ENCODE measurements around the gene SCYL1. TPM values are rescaled to one million over a fixed set of nuclear protein-coding genes. Genes with fewer than 3 reads are reported as not detected.

The SCYL1 gene
- total RNA-seq: 47.6 TPM

DNA sequence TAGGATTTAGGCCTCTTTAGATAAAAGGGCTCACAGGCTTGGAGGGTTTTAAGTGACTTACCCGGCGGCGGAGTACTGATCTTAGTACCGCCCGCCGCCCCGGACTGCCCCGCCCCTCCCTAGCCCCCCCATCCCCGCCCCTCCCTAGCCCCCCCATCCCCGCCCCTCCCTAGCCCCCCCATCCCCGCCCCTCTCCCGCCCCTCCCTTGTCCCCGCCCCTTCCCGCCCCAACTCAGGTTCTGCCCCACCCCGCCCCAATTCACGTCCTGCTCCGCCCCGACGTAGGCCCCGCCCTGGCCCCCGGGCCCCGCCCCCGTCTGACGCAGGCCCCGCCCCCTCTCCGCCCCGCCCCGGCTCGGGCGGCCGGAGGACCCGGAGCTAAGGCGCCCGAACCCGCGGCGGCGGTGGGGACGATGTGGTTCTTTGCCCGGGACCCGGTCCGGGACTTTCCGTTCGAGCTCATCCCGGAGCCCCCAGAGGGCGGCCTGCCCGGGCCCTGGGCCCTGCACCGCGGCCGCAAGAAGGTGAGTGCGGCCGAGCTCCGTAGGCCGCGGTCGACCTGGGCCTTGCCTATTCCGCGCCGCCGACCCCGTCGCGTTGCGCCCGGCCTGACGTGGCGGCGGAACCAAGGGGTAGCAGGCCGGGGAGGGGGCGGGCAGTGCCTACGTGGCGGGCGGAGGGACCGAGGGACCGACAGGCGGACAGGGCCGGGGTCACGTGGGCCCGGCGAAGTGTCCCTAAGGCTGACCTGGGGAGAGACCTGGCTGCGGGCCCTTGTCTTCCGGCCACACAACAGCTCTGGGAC is at the start of gene SCYL1:
TSS of gene SCYL1 (plus strand) at position 343 of the 805 bp plus-strand sequence. CDS start at position 414, 71 bp downstream.

DNA sequence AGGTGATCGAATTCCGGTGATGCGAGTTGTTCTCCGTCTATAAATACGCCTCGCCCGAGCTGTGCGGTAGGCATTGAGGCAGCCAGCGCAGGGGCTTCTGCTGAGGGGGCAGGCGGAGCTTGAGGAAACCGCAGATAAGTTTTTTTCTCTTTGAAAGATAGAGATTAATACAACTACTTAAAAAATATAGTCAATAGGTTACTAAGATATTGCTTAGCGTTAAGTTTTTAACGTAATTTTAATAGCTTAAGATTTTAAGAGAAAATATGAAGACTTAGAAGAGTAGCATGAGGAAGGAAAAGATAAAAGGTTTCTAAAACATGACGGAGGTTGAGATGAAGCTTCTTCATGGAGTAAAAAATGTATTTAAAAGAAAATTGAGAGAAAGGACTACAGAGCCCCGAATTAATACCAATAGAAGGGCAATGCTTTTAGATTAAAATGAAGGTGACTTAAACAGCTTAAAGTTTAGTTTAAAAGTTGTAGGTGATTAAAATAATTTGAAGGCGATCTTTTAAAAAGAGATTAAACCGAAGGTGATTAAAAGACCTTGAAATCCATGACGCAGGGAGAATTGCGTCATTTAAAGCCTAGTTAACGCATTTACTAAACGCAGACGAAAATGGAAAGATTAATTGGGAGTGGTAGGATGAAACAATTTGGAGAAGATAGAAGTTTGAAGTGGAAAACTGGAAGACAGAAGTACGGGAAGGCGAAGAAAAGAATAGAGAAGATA is 25.7 kb upstream of the SCYL1 start, which contains the start of gene MALAT1:
TSS of gene MALAT1 (plus strand) at position 69 of the 736 bp plus-strand sequence.

DNA sequence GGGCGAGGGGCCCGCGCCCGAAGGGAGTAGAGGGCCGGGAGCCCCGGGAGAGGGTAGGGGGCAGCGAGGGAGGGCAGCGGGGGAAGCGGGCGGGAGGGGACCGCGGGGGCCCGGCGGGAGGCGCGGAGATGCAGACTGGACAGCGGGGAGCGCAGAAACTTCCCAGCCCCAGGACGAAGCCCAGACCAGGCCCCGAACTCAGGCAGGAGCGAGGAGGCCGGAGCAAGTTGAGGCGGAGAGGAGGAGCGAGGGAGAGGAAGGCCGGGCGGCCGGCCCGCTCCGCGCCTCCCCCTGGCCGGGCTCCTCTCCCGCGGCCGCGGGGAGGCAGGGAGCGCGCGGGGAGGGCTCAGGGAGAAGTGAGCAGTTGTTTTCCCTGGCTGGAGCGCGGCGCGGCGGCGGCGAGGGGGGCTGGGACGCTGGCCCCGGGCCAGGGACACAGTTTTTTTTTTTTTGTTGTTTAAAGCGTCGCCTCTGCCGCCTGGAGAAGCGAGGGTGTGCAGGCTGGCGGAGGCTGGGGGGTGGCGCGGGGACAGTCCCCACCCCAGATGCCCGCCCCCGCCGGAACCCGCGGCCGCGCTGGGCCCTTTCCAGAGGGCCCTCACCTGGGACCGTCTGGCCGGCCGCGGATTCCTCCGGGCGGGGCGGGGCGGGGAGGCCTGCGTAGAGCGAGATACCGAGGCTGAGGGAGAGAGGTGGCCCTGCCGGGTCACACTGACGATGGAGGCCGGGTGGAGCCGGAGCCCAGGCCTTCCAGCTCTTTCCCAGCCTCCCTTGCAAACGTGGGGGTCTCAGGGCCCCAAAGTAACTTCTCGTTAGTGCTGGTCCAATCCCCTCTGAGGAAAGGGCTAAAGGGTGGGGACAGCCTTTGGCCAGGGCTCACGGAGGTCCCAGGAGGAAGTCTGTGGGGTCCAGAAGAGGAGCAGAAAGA is 33.4 kb downstream of the SCYL1 start, which contains the start of gene LTBP3:
TSS of gene LTBP3 (minus strand) at position 358 of the 928 bp plus-strand sequence. CDS start 400 bp downstream, outside the sequence.

DNA sequence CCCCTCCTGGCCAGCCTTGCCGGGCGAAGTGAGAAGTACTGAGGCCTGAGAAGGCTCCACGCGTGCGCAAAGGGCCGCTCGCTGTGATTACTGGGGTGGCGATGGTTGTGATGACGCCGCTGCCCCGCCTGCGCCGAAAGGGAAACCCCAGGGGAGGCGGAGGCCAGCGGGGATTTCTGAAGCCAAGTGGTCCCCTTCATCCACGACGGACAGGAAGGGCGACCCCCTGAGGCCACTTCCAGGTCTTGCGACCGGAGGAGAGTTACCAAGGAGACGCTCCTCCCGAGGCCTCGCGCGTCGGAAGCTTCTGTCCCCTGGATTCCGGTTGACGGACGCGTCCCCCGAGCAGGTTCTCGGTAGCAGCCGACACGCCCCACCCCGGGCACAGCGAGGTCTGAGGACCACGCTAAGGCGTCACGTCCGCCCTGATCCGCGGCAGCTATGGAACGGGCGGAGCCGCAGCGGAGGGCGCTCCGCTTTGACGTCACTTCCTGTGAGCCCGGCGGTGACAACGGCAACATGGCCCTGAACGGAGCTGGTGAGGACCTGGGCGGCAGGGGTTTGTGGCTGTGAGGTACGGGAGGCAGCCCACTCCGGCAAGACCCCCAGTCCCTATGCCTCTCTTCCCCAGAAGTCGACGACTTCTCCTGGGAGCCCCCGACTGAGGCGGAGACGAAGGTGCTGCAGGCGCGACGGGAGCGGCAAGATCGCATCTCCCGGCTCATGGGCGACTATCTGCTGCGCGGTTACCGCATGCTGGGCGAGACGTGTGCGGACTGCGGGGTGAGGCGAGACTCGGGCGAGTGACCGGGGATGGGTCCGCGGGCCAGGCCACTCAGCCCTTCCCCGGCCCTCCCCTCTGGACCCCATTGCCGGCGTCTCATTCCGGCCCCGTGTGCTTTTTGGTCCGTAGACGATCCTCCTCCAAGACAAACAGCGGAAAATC is 45.4 kb downstream of the SCYL1 start, which contains the start of gene ZNRD2:
TSS of gene ZNRD2 (plus strand) at position 505 of the 946 bp plus-strand sequence. CDS start at position 520, 15 bp downstream.

DNA sequence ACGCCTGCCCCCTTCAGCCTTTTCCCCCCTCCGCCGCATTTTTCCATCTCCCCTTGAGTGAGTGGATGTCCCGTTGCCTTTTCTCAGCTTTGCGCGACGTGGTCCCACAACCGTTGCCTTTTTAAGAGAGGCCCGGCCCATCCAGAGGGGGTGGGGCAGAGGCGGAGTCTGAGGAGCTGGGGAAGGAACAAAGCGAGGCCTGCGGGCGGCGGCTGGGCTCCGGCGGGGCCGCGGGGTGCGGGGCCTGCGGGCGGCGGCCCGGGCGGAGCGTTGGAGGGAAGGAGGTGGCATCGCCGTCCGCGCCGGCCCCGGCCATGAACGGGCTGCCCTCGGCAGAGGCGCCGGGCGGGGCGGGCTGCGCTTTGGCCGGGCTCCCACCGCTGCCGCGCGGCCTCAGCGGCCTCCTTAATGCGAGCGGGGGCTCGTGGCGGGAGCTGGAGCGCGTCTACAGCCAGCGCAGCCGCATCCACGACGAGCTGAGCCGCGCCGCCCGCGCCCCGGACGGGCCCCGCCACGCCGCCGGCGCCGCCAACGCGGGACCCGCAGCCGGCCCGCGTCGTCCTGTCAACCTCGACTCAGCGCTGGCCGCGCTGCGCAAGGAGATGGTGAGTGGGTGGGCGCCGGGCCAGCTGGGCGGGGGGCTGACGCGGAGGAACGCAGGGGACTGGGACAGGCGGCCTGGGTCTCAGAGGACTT is 47.6 kb downstream of the SCYL1 start, which contains the start of gene FAM89B:
TSS of gene FAM89B (plus strand) at position 183 of the 696 bp plus-strand sequence. CDS start at position 315, 132 bp downstream.

DNA sequence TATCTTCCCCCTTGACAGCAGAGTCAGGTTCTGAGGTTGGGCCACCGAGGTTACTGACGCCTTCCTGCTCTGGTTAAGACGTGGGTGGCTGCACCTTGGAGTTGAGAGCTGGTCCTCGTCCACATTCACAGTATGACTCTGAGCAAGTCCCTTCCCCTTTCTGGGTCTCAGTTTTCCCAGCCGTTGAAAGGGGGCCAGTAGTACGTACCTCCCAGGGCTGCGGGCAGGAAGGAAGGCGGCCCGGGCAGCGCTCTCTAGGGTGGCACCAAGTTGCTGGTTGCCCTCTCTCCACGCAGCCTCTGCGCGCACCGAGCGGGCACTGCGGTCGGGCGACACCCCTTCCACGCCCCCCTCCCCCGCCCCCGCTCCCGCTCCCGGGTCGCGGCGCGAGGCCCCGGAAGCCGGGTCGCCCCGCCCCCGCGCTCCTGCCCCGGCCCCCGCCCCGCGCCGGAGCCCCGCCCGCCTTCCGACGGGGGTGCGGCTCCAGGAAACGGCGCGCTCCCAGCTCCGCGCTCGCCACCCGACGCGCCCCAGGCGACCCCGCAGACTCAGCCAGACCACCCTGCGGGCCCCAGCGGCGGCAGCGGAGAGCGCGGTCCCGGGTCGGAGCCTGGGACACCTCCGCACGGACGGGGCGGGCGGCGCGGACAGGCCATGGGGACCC is 50.8 kb downstream of the SCYL1 start, which contains the start of gene EHBP1L1:
TSS of gene EHBP1L1 (plus strand) at position 486 of the 664 bp plus-strand sequence. CDS start 250 bp downstream, outside the sequence.

Small RNA genes within 50 kb of the gene (small RNA-seq; reads per million reads assigned to genes)
- gene AP001362.1 (ENCODE audit: low replicate concordance) (not detected), gene RF01684 (ENCODE audit: low replicate concordance) (not detected)

Other genes starting within 250 kb of the SCYL1 start
- 9.4 TPM for gene CDC42EP2, start 210.2 kb upstream of the SCYL1 start, total RNA-seq
- gene DPF2, start 191.2 kb upstream of the SCYL1 start, total RNA-seq: 50.7 TPM
- gene TIGD3, start 170.3 kb upstream of the SCYL1 start, total RNA-seq: 3.8 TPM
- 0.31 TPM for gene SLC25A45, start 142.4 kb upstream of the SCYL1 start, total RNA-seq
- 7.8 TPM for gene FRMD8, start 138.4 kb upstream of the SCYL1 start, total RNA-seq
- 11.6 TPM for gene NEAT1, start 102.3 kb upstream of the SCYL1 start, total RNA-seq
- 25,265 TPM for gene MALAT1, start 26.0 kb upstream of the SCYL1 start, total RNA-seq
- gene LTBP3, start 33.3 kb downstream of the SCYL1 start, total RNA-seq: 53.5 TPM
- 25.0 TPM for gene ZNRD2, start 45.4 kb downstream of the SCYL1 start, total RNA-seq
- 39.4 TPM for gene FAM89B, start 47.5 kb downstream of the SCYL1 start, total RNA-seq
- gene EHBP1L1, start 51.0 kb downstream of the SCYL1 start, total RNA-seq: 21.0 TPM
- gene KCNK7, start 70.7 kb downstream of the SCYL1 start, total RNA-seq: not detected
- gene MAP3K11, start 89.1 kb downstream of the SCYL1 start, total RNA-seq: 26.3 TPM
- 14.1 TPM for gene PCNX3, start 90.7 kb downstream of the SCYL1 start, total RNA-seq
- gene SIPA1, start 113.0 kb downstream of the SCYL1 start, total RNA-seq: 4.4 TPM
- gene RELA, start 137.8 kb downstream of the SCYL1 start, total RNA-seq: 30.7 TPM
- gene KAT5, start 187.2 kb downstream of the SCYL1 start, total RNA-seq: 46.0 TPM
- 17.2 TPM for gene RNASEH2C, start 195.7 kb downstream of the SCYL1 start, total RNA-seq